Heart right ventricle (tissue), 16 donors: ENCODE results near the gene FAM83G. TPM values are rescaled to one million over a fixed set of nuclear protein-coding genes. Genes with fewer than 3 reads are reported as not detected.

Source experiments
- ATAC-seq, 8 donors: fragments of 200-7000 bp; cut with Tn5 transposase; one replicate each; pipeline ENCODE4 v1.9.1; 2020; ENCODE audit warnings: mild to moderate bottlenecking in 8 of 8, moderate library complexity in 8 of 8, moderate number of reproducible peaks in 1 of 8
- DNase-seq, 2 donors: peaks; one replicate each; pipeline ENCODE4 v3.0.0-alpha.2; 2020
- H3K27ac ChIP-seq, 10 donors: fragments of 200-600 bp; sonication (generic) in 2 of 10; one replicate each; pipeline versions ENCODE4 v1.5.0 to v1.8.0; 2020 to 2022; ENCODE audit warnings: mild to moderate bottlenecking in 3 of 10
- H3K27me3 ChIP-seq, 7 donors: fragments of 200-600 bp; one replicate each; pipeline ENCODE4 v1.8.0; 2021 to 2022; ENCODE audit warnings: mild to moderate bottlenecking in 2 of 7
- H3K36me3 ChIP-seq, 9 donors: fragments of 200-600 bp; sonication (generic) in 1 of 9; one replicate each; pipeline versions ENCODE4 v1.5.0 to v1.8.0; 2020 to 2022; ENCODE audit warnings: mild to moderate bottlenecking in 2 of 9
- H3K4me1 ChIP-seq, 9 donors: fragments of 200-600 bp; sonication (generic) in 1 of 9; one replicate each; pipeline versions ENCODE4 v1.5.0 to v1.8.0; 2020 to 2022; ENCODE audit warnings: mild to moderate bottlenecking in 4 of 9
- H3K4me3 ChIP-seq, 10 donors: fragments of 200-600 bp; sonication (generic) in 2 of 10; one replicate each; pipeline versions ENCODE4 v1.5.0 to v1.8.0; 2020 to 2022; ENCODE audit warnings: mild to moderate bottlenecking in 7 of 10, moderate library complexity in 2 of 10
- H3K9me3 ChIP-seq, 11 donors: fragments of 200-600 bp in 10 of 11; sonication (generic) in 2 of 11; one replicate each; pipeline versions ENCODE4 v1.5.0 to v1.8.0; 2013 to 2022; ENCODE audit warnings: mild to moderate bottlenecking in 2 of 11, control low read depth in 1 of 11, moderate library complexity in 1 of 11
- WGBS, 2 donors: extraction: QIAGEN DNeasy Blood & Tissue Kit; methylation state at CpG; one replicate each; pipeline ENCODE4 v1.1.7; 2013; ENCODE audit warnings: inconsistent platforms in 1 of 2; 5-methylcytosine and 5-hydroxymethylcytosine counted together
- intact Hi-C, 10 donors: fragments of 100-400 bp; cut with DNase I; formaldehyde crosslinking; loops; one replicate each; pipeline versions ENCODE4 v1.11.1 to v1.14.2; 2022
- polyA plus RNA-seq, 2 donors: library from polyadenylated mRNA; stranded (reverse); fragments of 200-250 nt; gene quantifications; one replicate each; pipeline ENCODE4 v1.2.3, GENCODE V29; 2013
- total RNA-seq, 10 donors: library from RNA; stranded (reverse); fragmentation: NEBNext Ultra II Directional in 3 of 10; extraction: Animal tissue kit (Norgen Biotek cat#: 25700) in 3 of 10; gene quantifications; one replicate each; pipeline versions ENCODE4 v1.2.1 to v1.2.4, GENCODE V29; 2021 to 2023
- TF ChIP-seq, protein P1 (sequence below), 9 donors: fragments of 200-600 bp; sonication (generic) in 2 of 9; IDR thresholded peaks; one replicate each; pipeline versions ENCODE4 v1.5.0 to v1.8.0; 2021 to 2022; ENCODE audit warnings: antibody characterized with exemption in 9 of 9, mild to moderate bottlenecking in 5 of 9, moderate library complexity in 1 of 9
- donor health status: Arrhythmogenic right ventricular cardiomyopathy.
- donor health status: ischemic (EF 13 %, LVEDD 7.1; RV severe dilation, severe dysfunction).
- donor health status: healthy with polysubstance abuse.
- donor health status: DM: no; HTN: yes; CAD: no.
- donor health status: DM: no; HTN: no; CAD: no.
- donor health status: ischemic (EF 25% LVEDD 6.9; RV normal size, moderate dysfunction).
- donor health status: ischemic (EF 25% LVEDD 5.7; RV mildly dilated, moderate dysfunction).
- donor health status: healthy.
- donor health status: DM: yes; HTN: yes; CAD: no.
- donor health status: Ischemic cardiomyopathy.
- donor health status: ischemic (EF 35%, LVEDD 5.7; RV mildly dilated, moderate dysfunction).
- donor health status: nonischemic (EF 11% LVEDD 7.7; RV severe dilation, severe dysfunction).
- donor health status: DM: yes; HTN: yes; CAD: no.
- donor health status: PGD.
- donor health status: ischemic (EF 29% LVEDD 5.4; RV normal size, mild dysfunction).
- donor health status: nonischemic (EF 23%, LVEDD 6.1; RV moderate dilation, normal function).

Gene FAM83G
- total and polyA plus RNA-seq, 12 donors = 0.96 to 5.5 (median 1.7) TPM

- no peak for DNase-seq
- Histone ChIP-seq H3K9me3 (peaks cover 0 to 10% (median 1%) of the 10 kb centered on the region in 11 donors), H3K36me3 (no peaks in the 10 kb centered on the region), H3K4me3 (no peak overlapping the region), H3K27me3 (peaks cover 0 to 14% (median 0%) of the 10 kb centered on the region in 7 donors), H3K27ac (no peak overlapping the region), H3K4me1 (peaks cover 0 to 33% (median 10%) of the 10 kb centered on the region in 9 donors)
- ATAC-seq = no peak
- intact Hi-C loops = no loop called here
- 77 to 82% methylated on average over 17 of the region's 17 CpGs for WGBS, 2 donors
- TF ChIP-seq, protein P1, sequence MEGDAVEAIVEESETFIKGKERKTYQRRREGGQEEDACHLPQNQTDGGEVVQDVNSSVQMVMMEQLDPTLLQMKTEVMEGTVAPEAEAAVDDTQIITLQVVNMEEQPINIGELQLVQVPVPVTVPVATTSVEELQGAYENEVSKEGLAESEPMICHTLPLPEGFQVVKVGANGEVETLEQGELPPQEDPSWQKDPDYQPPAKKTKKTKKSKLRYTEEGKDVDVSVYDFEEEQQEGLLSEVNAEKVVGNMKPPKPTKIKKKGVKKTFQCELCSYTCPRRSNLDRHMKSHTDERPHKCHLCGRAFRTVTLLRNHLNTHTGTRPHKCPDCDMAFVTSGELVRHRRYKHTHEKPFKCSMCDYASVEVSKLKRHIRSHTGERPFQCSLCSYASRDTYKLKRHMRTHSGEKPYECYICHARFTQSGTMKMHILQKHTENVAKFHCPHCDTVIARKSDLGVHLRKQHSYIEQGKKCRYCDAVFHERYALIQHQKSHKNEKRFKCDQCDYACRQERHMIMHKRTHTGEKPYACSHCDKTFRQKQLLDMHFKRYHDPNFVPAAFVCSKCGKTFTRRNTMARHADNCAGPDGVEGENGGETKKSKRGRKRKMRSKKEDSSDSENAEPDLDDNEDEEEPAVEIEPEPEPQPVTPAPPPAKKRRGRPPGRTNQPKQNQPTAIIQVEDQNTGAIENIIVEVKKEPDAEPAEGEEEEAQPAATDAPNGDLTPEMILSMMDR (IDR thresholded peaks at IDR 0.05) = no peak
These were observed 3.8 kb downstream of the FAM83G start for GRCh38 chr17:19000531-19001325.

DNA sequence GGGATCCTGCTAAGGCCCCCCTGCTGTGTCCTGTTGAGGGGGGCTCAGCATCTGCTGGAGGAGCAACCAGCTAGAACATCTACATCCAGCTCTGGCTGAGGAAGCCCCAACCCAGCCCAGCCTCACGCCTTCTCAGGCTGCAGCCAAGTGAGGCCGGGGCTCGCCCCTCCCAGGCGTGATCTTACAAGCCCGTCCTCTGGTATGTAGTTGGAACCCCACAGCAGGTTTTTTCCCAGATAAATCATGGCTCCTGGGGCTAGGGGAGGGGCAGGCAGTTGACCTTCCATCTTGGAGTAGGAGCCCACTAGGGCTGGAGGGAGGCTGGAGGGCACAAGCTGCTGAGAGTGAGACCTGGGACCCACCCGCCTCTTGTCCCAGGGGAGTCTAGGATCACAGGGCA is 4.7 kb downstream of the FAM83G start:
- H3K27me3 ChIP-seq = peaks cover 0 to 14% (median 0%) of the 10 kb centered on the region in 7 donors
- TF ChIP-seq, protein P1 (IDR thresholded peaks at IDR 0.05) = no peak
- H3K4me3 ChIP-seq = no peak overlapping the region
- peaks cover 0 to 18% (median 9%) of the 10 kb centered on the region in 11 donors for H3K9me3 ChIP-seq
- no peak overlapping the region for H3K27ac ChIP-seq
- 84 to 89% methylated on average over 6 of the region's 6 CpGs for WGBS, 2 donors
- intact Hi-C loops = no loop called here
- ATAC-seq (no peak), DNase-seq (no peak)
- H3K36me3 ChIP-seq = no peaks in the 10 kb centered on the region
- H3K4me1 ChIP-seq = peaks cover 0 to 32% (median 9%) of the 10 kb centered on the region in 9 donors

DNA sequence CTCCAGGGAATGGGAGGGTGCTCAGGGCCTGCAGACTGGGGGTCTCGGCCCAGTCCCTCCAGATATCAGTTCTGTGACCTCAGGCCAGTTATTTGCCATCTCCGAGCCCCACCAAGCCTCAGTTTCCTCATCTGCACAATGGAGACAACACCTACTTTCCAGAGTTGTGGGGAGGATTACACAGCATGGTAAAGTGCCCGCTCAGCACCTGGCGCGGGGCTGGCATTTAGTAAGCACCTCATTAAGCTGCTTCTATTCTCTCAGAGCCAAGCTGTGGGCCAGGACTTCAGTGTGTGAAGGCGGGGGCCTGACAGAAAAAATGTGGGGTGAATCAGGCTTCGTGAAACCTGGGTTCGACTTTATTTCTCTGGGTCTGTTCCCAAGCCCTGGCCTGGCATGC is 5.2 kb downstream of the FAM83G start:
- DNase-seq = no peak
- ATAC-seq = no peak
- Histone ChIP-seq H3K4me1 (peaks cover 0 to 29% (median 5%) of the 10 kb centered on the region in 9 donors), H3K27me3 (peaks cover 0 to 13% (median 0%) of the 10 kb centered on the region in 7 donors), H3K9me3 (peaks cover 0 to 19% (median 9%) of the 10 kb centered on the region in 11 donors), H3K4me3 (no peak overlapping the region), H3K27ac (no peak overlapping the region), H3K36me3 (no peaks in the 10 kb centered on the region)
- intact Hi-C loops = no loop called here
- TF ChIP-seq, protein P1 (IDR thresholded peaks at IDR 0.05) = no peak
- WGBS, 2 donors = 96% methylated on average over 8 of the region's 8 CpGs

- 64 to 83% methylated on average over 6 of the region's 6 CpGs for WGBS, 2 donors
- no peak overlapping the region for H3K27ac ChIP-seq
- TF ChIP-seq, protein P1 (IDR thresholded peaks at IDR 0.05) = no peak
- intact Hi-C loops = no loop called here
- ATAC-seq (no peak), DNase-seq (no peak)
- no peak overlapping the region for H3K4me3 ChIP-seq
- no peaks in the 10 kb centered on the region for H3K27me3 ChIP-seq
- no peaks in the 10 kb centered on the region for H3K36me3 ChIP-seq
- peaks cover 0 to 19% (median 9%) of the 10 kb centered on the region in 11 donors for H3K9me3 ChIP-seq
- peaks cover 0 to 12% (median 0%) of the 10 kb centered on the region in 9 donors for H3K4me1 ChIP-seq
These were observed 6.8 kb downstream of the FAM83G start for GRCh38 chr17:18997650-18998196.
